Measurements from ENCODE around the gene ADCY10. TPM values are rescaled to one million over a fixed set of nuclear protein-coding genes. Genes with fewer than 3 reads are reported as not detected.

The ADCY10 gene
- total and polyA plus RNA-seq, 2 experiments from 2014 or later, result 0.93 to 1.5 TPM

DNA sequence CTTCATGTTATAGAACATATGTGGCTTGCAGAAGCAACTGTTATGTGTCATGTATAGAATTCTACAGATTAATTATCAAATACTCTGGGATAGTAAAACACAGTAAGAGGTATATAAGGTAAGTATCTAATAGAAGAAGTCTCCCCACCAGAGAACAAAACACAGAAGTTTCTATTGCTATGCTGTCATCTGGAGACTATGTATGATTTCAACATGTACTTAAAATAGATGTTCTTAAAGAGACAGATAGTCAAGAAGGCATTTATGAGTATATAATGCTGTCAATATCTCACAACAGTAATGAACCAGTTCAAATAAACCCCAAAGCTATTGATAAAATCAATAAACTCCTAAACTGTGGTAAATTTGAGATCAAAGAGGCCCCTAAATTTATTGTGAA is 8.1 kb upstream of the ADCY10 start:
- peaks cover 77% of the 10 kb centered on the region for H3K79me2 ChIP-seq
- DNase-seq (ENCODE audit: low spot score), result no peak
- no peaks in the 10 kb centered on the region for H3K9me2 ChIP-seq (replicated peaks; ENCODE audit: insufficient read depth)
- H3K27me3 ChIP-seq, result no peaks in the 10 kb centered on the region
- no peaks in the 10 kb centered on the region for H4K20me1 ChIP-seq (ENCODE audit: insufficient read depth, poor library complexity, severe bottlenecking)
- H3K36me3 ChIP-seq (replicated peaks; ENCODE audit: insufficient read depth, low read depth), result no peaks in the 10 kb centered on the region
- H3K4me2 ChIP-seq, result peak overlapping the region; percentile 18
- TF ChIP-seq, protein P1, sequence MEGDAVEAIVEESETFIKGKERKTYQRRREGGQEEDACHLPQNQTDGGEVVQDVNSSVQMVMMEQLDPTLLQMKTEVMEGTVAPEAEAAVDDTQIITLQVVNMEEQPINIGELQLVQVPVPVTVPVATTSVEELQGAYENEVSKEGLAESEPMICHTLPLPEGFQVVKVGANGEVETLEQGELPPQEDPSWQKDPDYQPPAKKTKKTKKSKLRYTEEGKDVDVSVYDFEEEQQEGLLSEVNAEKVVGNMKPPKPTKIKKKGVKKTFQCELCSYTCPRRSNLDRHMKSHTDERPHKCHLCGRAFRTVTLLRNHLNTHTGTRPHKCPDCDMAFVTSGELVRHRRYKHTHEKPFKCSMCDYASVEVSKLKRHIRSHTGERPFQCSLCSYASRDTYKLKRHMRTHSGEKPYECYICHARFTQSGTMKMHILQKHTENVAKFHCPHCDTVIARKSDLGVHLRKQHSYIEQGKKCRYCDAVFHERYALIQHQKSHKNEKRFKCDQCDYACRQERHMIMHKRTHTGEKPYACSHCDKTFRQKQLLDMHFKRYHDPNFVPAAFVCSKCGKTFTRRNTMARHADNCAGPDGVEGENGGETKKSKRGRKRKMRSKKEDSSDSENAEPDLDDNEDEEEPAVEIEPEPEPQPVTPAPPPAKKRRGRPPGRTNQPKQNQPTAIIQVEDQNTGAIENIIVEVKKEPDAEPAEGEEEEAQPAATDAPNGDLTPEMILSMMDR (IDR thresholded peaks at IDR 0.05; ENCODE audit: poor library complexity), result no peak
- no peak for TF ChIP-seq EZH2 (IDR thresholded peaks at IDR 0.05; ENCODE audit: borderline replicate concordance)
- TF ChIP-seq EZH2phosphoT487 (IDR thresholded peaks at IDR 0.05; ENCODE audit: low read depth, severe bottlenecking, unreplicated experiment), result no peak
- no peaks in the 10 kb centered on the region for H3K9me3 ChIP-seq (ENCODE audit: low read depth)
- H3K4me1 ChIP-seq (ENCODE audit: insufficient read depth), result peaks cover 18% of the 10 kb centered on the region
- peak overlapping the region; percentile 25 for H3K27ac ChIP-seq
- no peak overlapping the region for H2AFZ ChIP-seq
- no peak overlapping the region for H3K4me3 ChIP-seq

DNA sequence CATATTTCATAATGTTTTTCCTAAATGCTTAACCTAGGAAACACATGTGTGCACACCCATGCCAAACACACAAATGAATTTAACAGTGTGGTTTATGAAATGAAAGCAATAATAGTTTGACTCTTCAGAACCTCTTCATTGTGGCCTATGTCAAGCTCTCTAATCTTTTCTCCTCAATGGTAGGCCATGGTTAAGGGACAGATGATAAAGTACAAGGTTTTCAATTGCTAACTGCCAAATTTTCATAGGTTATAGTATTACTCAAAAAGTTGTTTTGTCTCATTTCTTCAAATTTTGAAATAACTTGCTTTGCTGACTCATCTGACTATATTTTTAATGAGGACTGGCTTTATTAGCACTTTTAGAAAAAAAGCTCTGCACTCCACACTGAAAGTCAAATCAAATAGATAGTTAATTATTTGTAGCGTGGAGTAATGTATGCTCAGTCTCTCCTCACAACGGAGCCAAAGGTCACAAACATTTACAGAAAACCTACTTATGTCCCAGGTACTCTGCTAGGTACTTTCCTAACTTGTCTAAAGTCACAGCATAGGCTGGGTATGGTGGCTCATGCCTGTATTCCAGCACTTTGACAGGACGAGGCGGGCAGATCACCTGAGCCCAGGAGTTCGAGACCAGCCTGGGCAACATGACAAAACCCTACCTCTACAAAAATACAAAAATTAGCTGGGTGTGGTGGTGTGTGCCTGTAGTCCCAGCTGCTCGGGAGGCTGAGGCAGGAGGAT is 3.0 kb upstream of the ADCY10 start:
- Histone ChIP-seq H3K9me2 (replicated peaks; ENCODE audit: insufficient read depth) (no peaks in the 10 kb centered on the region), H2AFZ (no peak overlapping the region), H3K4me1 (ENCODE audit: insufficient read depth) (peaks cover 5% of the 10 kb centered on the region), H3K9me3 (ENCODE audit: low read depth) (no peaks in the 10 kb centered on the region), H3K79me2 (peaks cover 34% of the 10 kb centered on the region), H3K36me3 (replicated peaks; ENCODE audit: insufficient read depth, low read depth) (no peaks in the 10 kb centered on the region), H3K27me3 (no peaks in the 10 kb centered on the region), H3K4me2 (no peak overlapping the region), H4K20me1 (ENCODE audit: insufficient read depth, poor library complexity, severe bottlenecking) (no peaks in the 10 kb centered on the region), H3K27ac (peak overlapping the region; percentile 72), H3K4me3 (no peak overlapping the region)
- TF ChIP-seq EZH2 (IDR thresholded peaks at IDR 0.05; ENCODE audit: borderline replicate concordance) (no peak), EZH2phosphoT487 (IDR thresholded peaks at IDR 0.05; ENCODE audit: low read depth, severe bottlenecking, unreplicated experiment) (no peak)
- TF ChIP-seq, protein P1 (IDR thresholded peaks at IDR 0.05; ENCODE audit: poor library complexity), result no peak
- peak; percentile 53 for DNase-seq (ENCODE audit: low spot score)
- WGBS (ENCODE audit: low lambda C conversion rate, missing lambda C conversion rate), result 65% methylated on average over 6 of the region's 6 CpGs

DNA sequence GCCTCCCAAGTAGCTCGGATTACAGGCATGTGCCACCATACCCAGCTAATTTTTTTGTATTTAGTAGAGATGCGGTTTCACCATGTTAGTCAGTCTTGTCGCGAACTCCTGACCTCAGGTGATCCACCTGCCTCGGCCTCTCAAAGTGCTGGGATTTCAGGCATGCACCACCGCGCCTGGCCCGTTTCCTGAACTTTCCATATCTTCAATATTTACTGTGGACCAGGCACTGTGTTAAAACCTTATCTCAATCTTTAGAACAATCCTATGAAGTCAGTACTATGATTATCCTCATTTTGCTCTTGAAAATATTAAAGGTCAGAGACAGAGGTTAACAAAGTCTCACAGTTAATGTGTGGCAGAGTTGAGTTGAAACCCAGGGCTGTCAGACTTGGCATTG is 1.6 kb upstream of the ADCY10 start:
- peaks cover 8% of the 10 kb centered on the region for H3K4me1 ChIP-seq (ENCODE audit: insufficient read depth)
- H3K4me2 ChIP-seq, result no peak overlapping the region
- no peak overlapping the region for H2AFZ ChIP-seq
- no peaks in the 10 kb centered on the region for H4K20me1 ChIP-seq (ENCODE audit: insufficient read depth, poor library complexity, severe bottlenecking)
- no peak for DNase-seq (ENCODE audit: low spot score)
- H3K79me2 ChIP-seq, result peaks cover 21% of the 10 kb centered on the region
- no peaks in the 10 kb centered on the region for H3K9me3 ChIP-seq (ENCODE audit: low read depth)
- 81% methylated on average over 8 of the region's 8 CpGs for WGBS (ENCODE audit: low lambda C conversion rate, missing lambda C conversion rate)
- no peaks in the 10 kb centered on the region for H3K27me3 ChIP-seq
- TF ChIP-seq, protein P1 (IDR thresholded peaks at IDR 0.05; ENCODE audit: poor library complexity), result no peak
- no peak for TF ChIP-seq EZH2phosphoT487 (IDR thresholded peaks at IDR 0.05; ENCODE audit: low read depth, severe bottlenecking, unreplicated experiment)
- no peak for TF ChIP-seq EZH2 (IDR thresholded peaks at IDR 0.05; ENCODE audit: borderline replicate concordance)
- peak overlapping the region; percentile 72 for H3K27ac ChIP-seq
- H3K36me3 ChIP-seq (replicated peaks; ENCODE audit: insufficient read depth, low read depth), result no peaks in the 10 kb centered on the region
- no peak overlapping the region for H3K4me3 ChIP-seq
- no peaks in the 10 kb centered on the region for H3K9me2 ChIP-seq (replicated peaks; ENCODE audit: insufficient read depth)

Measured in hepatocyte (in vitro differentiated cells).